HUES6 (cell line): Measurements from ENCODE around the gene FEN1.

Experiments
- H3K27ac ChIP-seq: 2 replicates; pipeline ENCODE4 v1.7.0; 2013; ENCODE audit warnings: low read depth, mild to moderate bottlenecking, low read length, inconsistent platforms
- H3K27me3 ChIP-seq: 2 replicates; pipeline ENCODE4 v1.6.1; 2013; ENCODE audit warnings: low read length; ENCODE audit not compliant: control insufficient read depth, insufficient read depth
- H3K36me3 ChIP-seq: 2 replicates; pipeline ENCODE4 v1.6.1; 2013; ENCODE audit warnings: low read length; ENCODE audit not compliant: control insufficient read depth, insufficient read depth
- H3K4me1 ChIP-seq: 2 replicates; pipeline ENCODE4 v1.6.1; 2013; ENCODE audit warnings: low read length; ENCODE audit not compliant: control insufficient read depth, insufficient read depth
- H3K4me3 ChIP-seq: 2 replicates; pipeline ENCODE4 v1.5.1; 2013; ENCODE audit warnings: low read depth, low read length
- H3K9ac ChIP-seq: one replicate; pipeline ENCODE4 v1.6.1; 2013; ENCODE audit warnings: mild to moderate bottlenecking, low read length
- H3K9me3 ChIP-seq: 2 replicates; pipeline ENCODE4 v1.6.1; 2013; ENCODE audit warnings: low read depth, low read length; ENCODE audit not compliant: control insufficient read depth, insufficient read depth

Gene FEN1

DNA sequence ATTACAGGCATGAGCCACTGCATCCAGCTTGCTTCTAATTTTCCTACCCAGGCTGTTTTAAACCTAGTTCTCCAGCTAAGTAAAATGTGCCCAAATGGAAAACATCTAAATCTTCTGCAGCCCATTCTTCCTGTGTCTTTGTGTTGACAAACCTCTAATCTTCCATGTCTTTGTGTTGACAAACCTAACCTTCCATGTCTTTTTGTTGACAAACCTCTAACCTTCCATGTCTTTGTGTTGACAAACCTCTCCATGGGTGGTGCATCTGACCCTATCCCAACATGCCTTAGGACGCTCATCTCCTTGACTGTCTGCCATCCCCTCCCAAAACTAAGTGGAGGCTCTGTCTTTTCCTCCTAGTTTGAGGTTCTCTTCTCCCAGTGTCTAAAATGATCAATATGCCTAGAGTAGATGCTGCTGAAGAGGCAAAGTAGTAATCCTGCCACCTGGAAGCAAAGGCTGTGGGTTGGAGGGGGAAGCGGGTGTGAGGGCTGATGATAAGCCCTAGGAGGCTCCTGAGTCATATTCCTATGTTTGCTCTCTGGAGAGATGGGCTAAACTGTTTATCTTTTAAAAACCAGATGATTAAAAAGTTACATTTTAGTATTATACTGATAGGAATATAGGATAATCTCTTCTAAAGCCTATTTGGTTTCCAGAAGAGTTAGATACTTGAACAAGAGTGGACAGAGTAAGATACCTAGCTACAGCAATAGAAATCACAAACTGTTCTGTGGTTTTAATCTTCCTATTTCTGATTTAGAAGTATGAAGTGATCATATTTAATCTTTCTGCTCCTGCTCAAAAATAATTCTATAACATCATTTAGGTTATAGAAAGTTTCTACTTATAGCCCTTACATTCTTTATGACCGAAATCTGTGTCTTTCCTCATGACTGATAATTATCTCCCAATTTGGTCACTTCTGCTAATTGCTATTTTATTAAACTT is 7.9 kb downstream of the FEN1 start:
- Histone ChIP-seq H3K27me3 (no peaks in the 10 kb centered on the region), H3K4me3 (no peak overlapping the region), H3K27ac (no peak overlapping the region), H3K4me1 (no peaks in the 10 kb centered on the region), H3K9me3 (no peaks in the 10 kb centered on the region), H3K9ac (no peak overlapping the region), H3K36me3 (peaks cover 86% of the 10 kb centered on the region)

GRCh38 chr11:61802605-61803004 is 9.9 kb downstream of the FEN1 start:
- Histone ChIP-seq H3K4me3 (no peak overlapping the region), H3K4me1 (no peaks in the 10 kb centered on the region), H3K9me3 (no peaks in the 10 kb centered on the region), H3K36me3 (peaks cover 86% of the 10 kb centered on the region), H3K27ac (no peak overlapping the region), H3K27me3 (no peaks in the 10 kb centered on the region), H3K9ac (no peak overlapping the region)

DNA sequence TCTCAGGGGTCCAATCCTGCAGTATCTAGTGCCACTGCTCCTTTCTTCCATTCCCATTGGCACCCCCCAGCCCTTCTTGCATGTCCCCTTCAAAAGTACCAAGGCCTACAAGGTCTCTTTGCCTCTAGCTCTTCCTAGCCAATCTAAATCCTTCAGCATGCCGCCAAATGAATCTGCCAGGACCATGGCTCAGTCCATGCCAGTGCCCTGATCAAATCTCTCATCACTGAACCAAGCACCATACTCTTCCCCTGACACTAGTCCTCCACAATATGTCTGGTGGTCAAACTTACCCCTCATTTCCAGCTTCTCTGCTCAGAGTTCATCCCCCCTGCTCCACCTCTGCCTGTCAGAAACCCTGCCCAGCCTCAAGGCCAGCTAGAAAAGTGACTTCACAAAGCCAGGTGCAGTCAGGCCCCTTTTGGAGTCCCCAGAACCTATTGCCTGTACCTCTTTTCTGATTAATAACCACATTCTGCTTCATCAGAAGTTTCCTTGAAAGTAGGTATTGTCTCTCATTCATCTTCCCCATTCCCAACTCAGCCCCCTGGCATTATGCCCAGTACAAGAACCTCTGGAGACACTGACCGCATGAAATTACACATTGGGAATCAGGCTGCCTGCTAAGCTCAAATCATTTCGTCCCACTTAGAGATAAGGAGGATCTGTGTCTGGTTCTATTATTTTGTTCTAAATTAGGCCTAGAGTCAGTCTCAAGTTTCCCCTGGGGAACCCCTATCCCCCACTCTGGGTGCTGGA is 11.4 kb downstream of the FEN1 start:
- Histone ChIP-seq H3K9ac (no peak overlapping the region), H3K27me3 (no peaks in the 10 kb centered on the region), H3K36me3 (peaks cover 93% of the 10 kb centered on the region), H3K27ac (no peak overlapping the region), H3K4me1 (no peaks in the 10 kb centered on the region), H3K9me3 (no peaks in the 10 kb centered on the region), H3K4me3 (no peak overlapping the region)

- H3K4me3 ChIP-seq: no peak overlapping the region
Measured at GRCh38 chr11:61805146-61805545, 12.4 kb downstream of the FEN1 start.

GRCh38 chr11:61806785-61807184 is 14.1 kb downstream of the FEN1 start:
- no peaks in the 10 kb centered on the region for H3K27me3 ChIP-seq
- no peaks in the 10 kb centered on the region for H3K4me1 ChIP-seq
- no peaks in the 10 kb centered on the region for H3K9me3 ChIP-seq

More at GRCh38 chr11:61805146-61805545, 12.4 kb downstream of the FEN1 start:
- H3K4me1 ChIP-seq: no peaks in the 10 kb centered on the region
- H3K27ac ChIP-seq: no peak overlapping the region
- H3K9ac ChIP-seq: no peak overlapping the region
- no peaks in the 10 kb centered on the region for H3K9me3 ChIP-seq
- no peaks in the 10 kb centered on the region for H3K27me3 ChIP-seq
- H3K36me3 ChIP-seq: peaks cover 93% of the 10 kb centered on the region

DNA sequence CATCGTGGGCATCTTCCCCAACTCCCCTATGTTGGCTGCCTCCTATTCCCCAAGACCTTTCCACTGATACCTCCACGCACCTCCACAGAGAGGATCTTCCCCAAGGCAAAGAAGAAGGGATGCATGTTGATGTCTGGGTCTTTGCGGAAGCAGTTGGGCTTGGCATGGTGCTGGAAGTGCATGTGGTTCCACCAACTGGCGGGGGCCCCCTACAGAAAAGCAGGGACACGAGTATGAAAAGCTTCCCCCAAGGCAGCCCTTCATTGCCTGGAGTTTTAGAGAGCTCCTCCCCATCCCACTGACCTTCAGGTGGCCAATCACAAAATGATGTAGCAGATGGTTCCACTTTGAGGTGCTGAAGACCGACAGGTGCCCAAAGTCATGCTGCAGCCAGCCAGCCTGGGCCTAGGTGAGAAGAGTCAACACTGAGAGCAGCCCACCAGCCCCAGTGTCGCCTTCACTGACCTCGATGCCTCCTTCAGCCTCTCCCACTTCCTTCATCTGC is 18.0 kb downstream of the FEN1 start:
- H3K27me3 ChIP-seq: no peaks in the 10 kb centered on the region
- H3K9me3 ChIP-seq: no peaks in the 10 kb centered on the region
- H3K36me3 ChIP-seq: peaks cover 79% of the 10 kb centered on the region
- H3K4me3 ChIP-seq: no peak overlapping the region
- H3K27ac ChIP-seq: no peak overlapping the region
- no peak overlapping the region for H3K9ac ChIP-seq
- peaks cover 3% of the 10 kb centered on the region; the same call in 1 of the 2 replicates for H3K4me1 ChIP-seq

More at GRCh38 chr11:61806785-61807184, 14.1 kb downstream of the FEN1 start:
- no peak overlapping the region for H3K9ac ChIP-seq
- peaks cover 95% of the 10 kb centered on the region for H3K36me3 ChIP-seq
- H3K4me3 ChIP-seq: no peak overlapping the region
- no peak overlapping the region for H3K27ac ChIP-seq

- Histone ChIP-seq H3K4me1 (peaks cover 3% of the 10 kb centered on the region; the same call in 1 of the 2 replicates), H3K9me3 (no peaks in the 10 kb centered on the region), H3K9ac (no peak overlapping the region), H3K27ac (no peak overlapping the region), H3K4me3 (no peak overlapping the region), H3K36me3 (peaks cover 71% of the 10 kb centered on the region), H3K27me3 (no peaks in the 10 kb centered on the region)
Measured at GRCh38 chr11:61811831-61812230, 19.1 kb downstream of the FEN1 start.

DNA sequence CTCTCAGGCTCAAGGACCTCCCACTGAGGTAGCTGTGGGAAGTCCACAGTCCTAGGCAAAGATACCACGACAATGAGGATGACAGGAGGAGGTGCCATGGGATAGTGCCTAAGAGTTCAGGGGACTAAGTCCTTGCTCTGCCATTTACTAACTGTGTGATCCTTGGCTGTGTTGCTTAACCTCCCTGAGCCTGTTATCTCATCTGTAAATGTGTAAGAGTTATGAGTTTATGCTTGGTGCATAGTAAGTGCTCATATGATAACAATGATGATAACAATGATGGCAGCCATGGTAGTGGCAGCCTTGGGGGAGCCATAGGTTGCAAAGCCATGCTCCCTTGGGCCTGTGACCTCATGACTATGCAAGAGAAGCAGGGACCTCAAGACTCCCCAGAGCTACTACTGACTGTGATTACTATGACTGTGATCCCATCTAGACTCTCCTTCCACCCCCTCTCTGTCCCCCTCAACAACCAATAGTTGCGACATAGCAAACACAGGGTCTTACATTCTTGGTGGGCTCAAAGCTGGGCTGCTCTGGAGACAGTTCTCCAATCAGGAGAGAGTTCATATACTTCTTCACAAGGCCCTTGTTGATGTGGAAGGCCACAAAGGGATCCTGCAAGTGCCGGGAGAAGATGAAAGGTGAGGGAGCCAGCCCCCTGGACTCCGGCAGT is 20.2 kb downstream of the FEN1 start:
- Histone ChIP-seq H3K9ac (no peak overlapping the region), H3K9me3 (no peaks in the 10 kb centered on the region), H3K4me3 (no peak overlapping the region), H3K4me1 (peaks cover 10% of the 10 kb centered on the region), H3K36me3 (peaks cover 61% of the 10 kb centered on the region), H3K27me3 (no peaks in the 10 kb centered on the region), H3K27ac (no peak overlapping the region)

DNA sequence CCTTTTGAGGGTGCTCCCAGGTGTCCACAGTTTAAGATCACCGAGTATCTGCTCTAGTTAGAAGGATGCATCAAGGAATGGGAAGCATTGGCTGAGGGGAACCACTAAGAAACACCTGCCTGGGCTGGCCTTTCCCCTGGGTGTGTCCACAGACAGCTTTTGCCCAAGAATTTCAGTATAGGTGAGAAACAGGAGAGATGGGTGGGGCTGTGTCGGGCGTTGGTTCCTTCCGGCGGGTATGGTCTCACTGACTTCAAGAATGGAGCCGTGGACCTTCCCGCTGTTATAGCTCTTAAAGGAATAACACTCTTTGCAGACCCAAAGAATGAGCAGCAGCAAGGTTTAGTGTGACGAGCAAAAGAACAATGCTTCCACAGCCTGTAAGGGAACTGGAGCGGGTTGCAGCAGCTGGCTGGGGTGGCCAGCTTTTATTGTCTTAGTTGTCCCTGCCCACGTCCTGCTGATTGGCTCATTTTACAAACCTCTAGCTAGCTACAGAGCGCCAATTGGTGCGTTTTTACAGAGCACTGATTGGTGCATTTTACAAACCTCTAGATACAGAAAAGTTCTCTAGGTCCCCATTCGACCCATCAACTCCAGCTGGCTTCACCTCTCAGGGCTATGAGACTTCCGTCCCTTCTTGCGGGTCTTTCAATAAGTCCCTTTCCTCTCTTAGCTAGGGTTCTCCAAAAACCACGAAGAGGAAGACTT is 21.7 kb downstream of the FEN1 start:
- H3K4me1 ChIP-seq: peaks cover 14% of the 10 kb centered on the region
- H3K36me3 ChIP-seq: peaks cover 46% of the 10 kb centered on the region
- H3K9me3 ChIP-seq: no peaks in the 10 kb centered on the region
- peak overlapping the region; percentile 90 for H3K9ac ChIP-seq
- peak overlapping the region; percentile 85 for H3K27ac ChIP-seq
- no peaks in the 10 kb centered on the region for H3K27me3 ChIP-seq
- peak overlapping the region; percentile 63 for H3K4me3 ChIP-seq
